OCI-LY7 (cell line): Measurements from ENCODE around the gene XAF1. TPM values are rescaled to one million over a fixed set of nuclear protein-coding genes. Genes with fewer than 3 reads are reported as not detected.

Source experiments
- BruUV-seq: library from RNA; stranded (reverse); fragments of 400-500 nt; replicated peaks from 2 replicates; lab custom pipeline; 2021; lab: Mats Ljungman, UMichigan
- CTCF ChIA-PET: fragments of 300-600 bp; sonication (Branson Sonifier 250); formaldehyde crosslinking; loops from one replicate; lab custom pipeline; 2022; ENCODE audit warnings: antibody characterized with exemption; ENCODE audit not compliant: unreplicated experiment; lab: Charles Lee
- POLR2A ChIA-PET: fragments of 300-600 bp; sonication (Branson Sonifier 250); formaldehyde crosslinking; loops from one replicate; lab custom pipeline; 2022; ENCODE audit warnings: antibody characterized with exemption; lab: Charles Lee
- DNase-seq: peaks from one replicate; pipeline ENCODE4 v3.0.0-alpha.2; 2015; ENCODE audit warnings: low spot score
- H2AFZ ChIP-seq: fragments of 200-600 bp; sonication (generic), shearing (Covaris generic); 2 replicates; pipeline ENCODE4 v1.6.1; 2014; ENCODE audit warnings: mild to moderate bottlenecking, antibody characterized with exemption, low read length, moderate library complexity
- H3K27ac ChIP-seq: fragments of 200-600 bp; sonication (generic); 2 replicates; pipeline ENCODE4 v1.5.1; 2014; ENCODE audit warnings: mixed run types, low read depth, mild to moderate bottlenecking, moderate library complexity, low read length, inconsistent platforms; ENCODE audit not compliant: poor library complexity, severe bottlenecking
- H3K36me3 ChIP-seq: fragments of 200-600 bp; sonication (generic); 2 replicates; pipeline ENCODE4 v1.6.1; 2014; ENCODE audit warnings: mild to moderate bottlenecking, antibody characterized with exemption, low read length, moderate library complexity, mixed read lengths; ENCODE audit not compliant: insufficient read depth
- H3K4me1 ChIP-seq: fragments of 200-600 bp; sonication (generic); 2 replicates; pipeline ENCODE4 v1.5.1; 2014; ENCODE audit warnings: mild to moderate bottlenecking, low read length; ENCODE audit not compliant: insufficient read depth, poor library complexity, severe bottlenecking
- H3K4me2 ChIP-seq: fragments of 200-600 bp; sonication (generic); 2 replicates; pipeline ENCODE4 v1.6.1; 2014; ENCODE audit warnings: mild to moderate bottlenecking, low read length
- H3K4me3 ChIP-seq: fragments of 200-600 bp; sonication (generic); 2 replicates; pipeline ENCODE4 v1.5.1; 2014; ENCODE audit warnings: mild to moderate bottlenecking, low read depth, low read length; ENCODE audit not compliant: poor library complexity, severe bottlenecking
- H3K79me2 ChIP-seq: fragments of 200-600 bp; sonication (generic); 2 replicates; pipeline ENCODE4 v1.6.1; 2016; ENCODE audit warnings: low read depth, mild to moderate bottlenecking, low read length, moderate library complexity, mixed read lengths; ENCODE audit not compliant: insufficient read depth
- H3K9me2 ChIP-seq: fragments of 200-600 bp; sonication (generic); 2 replicates; pipeline ENCODE4 v1.6.1; 2016; ENCODE audit warnings: mild to moderate bottlenecking, low read length, mixed read lengths; ENCODE audit not compliant: insufficient read depth
- H3K9me3 ChIP-seq: fragments of 200-600 bp; sonication (generic); 2 replicates; pipeline ENCODE4 v1.6.1; 2014; ENCODE audit warnings: mild to moderate bottlenecking, mixed run types, low read length, mixed read lengths
- H4K20me1 ChIP-seq: fragments of 200-600 bp; sonication (generic); 2 replicates; pipeline ENCODE4 v1.6.1; 2014; ENCODE audit warnings: mild to moderate bottlenecking, antibody characterized with exemption, low read length, moderate library complexity, mixed read lengths; ENCODE audit not compliant: insufficient read depth
- CTCF ChIP-seq: fragments of 200-600 bp; sonication (generic); conservative IDR thresholded peaks from 2 replicates; pipeline ENCODE4 v1.5.1; 2014; ENCODE audit warnings: mild to moderate bottlenecking, antibody characterized with exemption, low read length, moderate library complexity, mixed read lengths
- EZH2phosphoT487 ChIP-seq: fragments of 200-600 bp; sonication (generic); IDR thresholded peaks from 2 replicates; pipeline ENCODE4 v1.6.1; 2018; ENCODE audit warnings: low read depth, borderline replicate concordance, mild to moderate bottlenecking, mixed run types, antibody characterized with exemption, low read length, moderate library complexity, mixed read lengths
- intact Hi-C: fragments of 100-400 bp; cut with micrococcal nuclease; formaldehyde crosslinking; loops from one replicate; pipeline ENCODE4 v1.10.0; 2022; ENCODE audit not compliant: unreplicated experiment
- total RNA-seq, 2 experiments: library from RNA; depleted of rRNA in 1 of 2; stranded (reverse); fragments of >200 nt in 1 of 2; shearing (Covaris generic) in 1 of 2; gene quantifications; 2 replicates each; pipeline ENCODE4 v1.2.3, GENCODE V29; 2014 to 2022

The XAF1 gene
- total RNA-seq, 2 experiments from 2014 or later = 0.38 to 0.46 TPM

DNA sequence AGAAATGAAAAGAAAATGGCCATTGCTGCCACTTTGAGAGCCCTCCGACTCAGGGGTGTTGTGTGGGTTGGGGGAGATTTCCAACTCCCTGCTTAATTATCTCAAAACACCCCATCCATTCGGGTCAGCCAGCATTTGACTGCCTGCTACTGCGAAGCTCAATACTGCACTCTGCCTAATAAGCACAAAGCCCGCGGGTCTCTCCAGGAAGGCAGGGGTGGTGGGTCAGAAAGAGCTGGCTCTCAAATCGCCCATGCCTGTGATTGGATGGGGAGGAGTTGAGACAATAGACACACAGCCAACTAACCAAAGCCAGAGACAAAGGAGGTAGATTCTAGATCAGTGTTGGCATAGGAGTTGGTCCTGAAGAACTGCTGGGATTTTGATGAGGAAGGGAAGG is 2.3 kb upstream of the XAF1 start:
- DNase-seq = no peak
- ChIA-PET POLR2A (no interaction called here), CTCF (no interaction called here)
- TF ChIP-seq EZH2phosphoT487 = no peak
- TF ChIP-seq CTCF = no peak
- H3K4me1 ChIP-seq = peaks cover 14% of the 10 kb centered on the region
- H2AFZ ChIP-seq = no peak overlapping the region
- no peak overlapping the region for H3K4me3 ChIP-seq
- H3K9me2 ChIP-seq = no peaks in the 10 kb centered on the region
- no peaks in the 10 kb centered on the region for H3K79me2 ChIP-seq
- no TSS peak for BruUV-seq
- no peaks in the 10 kb centered on the region for H3K9me3 ChIP-seq
- H4K20me1 ChIP-seq = no peaks in the 10 kb centered on the region
- H3K4me2 ChIP-seq = no peak overlapping the region
- intact Hi-C loops = no loop called here
- H3K27ac ChIP-seq = no peak overlapping the region
- no peaks in the 10 kb centered on the region for H3K36me3 ChIP-seq

DNA sequence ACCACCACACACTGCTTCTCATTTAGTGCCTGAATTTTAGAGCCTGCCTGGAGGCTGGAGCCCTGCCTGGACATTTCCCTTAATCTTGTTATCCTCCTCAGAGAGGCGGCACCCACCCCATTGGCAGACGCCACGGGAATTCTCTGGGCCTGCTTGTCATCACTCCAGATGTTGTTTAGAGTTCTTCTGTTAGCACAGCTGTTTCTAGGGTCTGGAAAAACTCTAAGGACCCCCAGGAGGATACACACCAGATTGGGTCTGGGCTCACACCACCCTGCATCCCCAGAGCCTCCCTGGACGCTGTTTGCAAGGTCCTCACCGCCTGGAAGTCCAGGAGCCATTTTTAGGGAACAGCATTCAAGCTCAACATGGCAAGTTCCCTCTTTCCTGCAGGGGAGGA is 565 bp upstream of the XAF1 start:
- TF ChIP-seq CTCF (no peak), EZH2phosphoT487 (no peak)
- no peaks in the 10 kb centered on the region for H4K20me1 ChIP-seq
- H3K4me3 ChIP-seq = peak overlapping the region; percentile 45
- DNase-seq = no peak
- H3K27ac ChIP-seq = no peak overlapping the region
- POLR2A ChIA-PET = no interaction called here
- H3K36me3 ChIP-seq = no peaks in the 10 kb centered on the region
- no peaks in the 10 kb centered on the region for H3K79me2 ChIP-seq
- H3K4me2 ChIP-seq = peak overlapping the region; percentile 70; the same call in 1 of the 2 replicates
- H3K9me2 ChIP-seq = no peaks in the 10 kb centered on the region
- no TSS peak for BruUV-seq
- CTCF ChIA-PET = no interaction called here
- H3K9me3 ChIP-seq = no peaks in the 10 kb centered on the region
- intact Hi-C loops = no loop called here
- H3K4me1 ChIP-seq = peaks cover 14% of the 10 kb centered on the region
- H2AFZ ChIP-seq = peak overlapping the region; percentile 96

- CTCF ChIA-PET = no interaction called here
- TF ChIP-seq CTCF (no peak), EZH2phosphoT487 (no peak)
- peak overlapping the region; percentile 96 for H2AFZ ChIP-seq
- peak overlapping the region; percentile 45 for H3K4me3 ChIP-seq
- POLR2A ChIA-PET = no interaction called here
- no TSS peak for BruUV-seq
- no peak overlapping the region for H3K27ac ChIP-seq
- no peak for DNase-seq
- no peaks in the 10 kb centered on the region for H3K9me3 ChIP-seq
- no peaks in the 10 kb centered on the region for H3K9me2 ChIP-seq
- no peaks in the 10 kb centered on the region for H4K20me1 ChIP-seq
- intact Hi-C loops = no loop called here
- peak overlapping the region; percentile 70 for H3K4me2 ChIP-seq
- H3K36me3 ChIP-seq = no peaks in the 10 kb centered on the region
- H3K79me2 ChIP-seq = no peaks in the 10 kb centered on the region
- peaks cover 14% of the 10 kb centered on the region for H3K4me1 ChIP-seq
Measured at GRCh38 chr17:6756425-6757031, 682 bp downstream of the XAF1 start.
